Activated CD4-positive, alpha-beta T cell treated with anti-CD3 and anti-CD28 coated beads for 48 hours (primary cell): ENCODE measurements around the gene MEDAG.
A peak's percentile ranks its signal among the peaks of the same experiment; 100 is the strongest.
"Not testable (repeated sequence)": the region's sequence is repeated elsewhere in the genome, so short reads cannot be mapped to it uniquely, and the experiment has no call there.

Experiments
- DNase-seq: peaks from one replicate; pipeline ENCODE4 v3.0.0-alpha.2; 2020

MEDAG gene

GRCh38 chr13:30910676-30911075, 4.6 kb downstream of the MEDAG start:
- DNase-seq = no peak

- no peak for DNase-seq
These were observed 9.8 kb downstream of the MEDAG start for GRCh38 chr13:30915691-30916541.

- no peak for DNase-seq
These were observed 10.9 kb downstream of the MEDAG start for GRCh38 chr13:30916991-30917390.

GRCh38 chr13:30918662-30919405, 12.8 kb downstream of the MEDAG start:
- no peak for DNase-seq

- no peak for DNase-seq
These were observed 14.3 kb downstream of the MEDAG start for GRCh38 chr13:30920162-30920909.

- DNase-seq = no peak
These were observed 17.3 kb downstream of the MEDAG start for GRCh38 chr13:30923418-30923817.

- no peak for DNase-seq
These were observed 18.6 kb downstream of the MEDAG start for GRCh38 chr13:30924721-30925120.

- DNase-seq = no peak
These were observed 19.4 kb downstream of the MEDAG start for GRCh38 chr13:30925429-30925828.

- DNase-seq = no peak
These were observed 20.7 kb downstream of the MEDAG start for GRCh38 chr13:30926781-30927180.

GRCh38 chr13:30927188-30927587, 21.1 kb downstream of the MEDAG start:
- not testable (repeated sequence) for DNase-seq

GRCh38 chr13:30927595-30927994, 21.5 kb downstream of the MEDAG start:
- DNase-seq = peak; percentile 47

- DNase-seq = no peak
These were observed 22.9 kb downstream of the MEDAG start for GRCh38 chr13:30928978-30929377.

GRCh38 chr13:30932481-30933353, 26.6 kb downstream of the MEDAG start, which contains the start of gene TEX26:
TEX26 (plus strand) TSS chr13:30932656; CDS start chr13:30932716, 60 bp downstream.
- no peak for DNase-seq

GRCh38 chr13:30933354-30933670, 27.2 kb downstream of the MEDAG start:
- no peak for DNase-seq

GRCh38 chr13:30934381-30934780, 28.3 kb downstream of the MEDAG start:
- DNase-seq = no peak

- DNase-seq = no peak
These were observed 28.7 kb downstream of the MEDAG start for GRCh38 chr13:30934803-30935202.

- DNase-seq = no peak
These were observed 30.9 kb downstream of the MEDAG start for GRCh38 chr13:30936971-30937370.

- DNase-seq = no peak
These were observed 37.8 kb downstream of the MEDAG start for GRCh38 chr13:30943881-30944280.

- DNase-seq = no peak
These were observed 51.3 kb downstream of the MEDAG start for GRCh38 chr13:30957258-30957943.

- no peak for DNase-seq
These were observed 53.6 kb downstream of the MEDAG start for GRCh38 chr13:30959678-30960077.

- DNase-seq = no peak
These were observed 57.7 kb downstream of the MEDAG start for GRCh38 chr13:30963791-30964190.

- DNase-seq = no peak
These were observed 59.3 kb downstream of the MEDAG start for GRCh38 chr13:30965380-30965779.
